Measurements from ENCODE around the gene SCGB3A2.

The SCGB3A2 gene

GRCh38 chr5:147912011-147912410 is 33.5 kb downstream of the SCGB3A2 start:
- Mint-ChIP-seq H3K9me3 (peaks cover 2% of the 10 kb centered on the region), H3K27me3 (no peaks in the 10 kb centered on the region), H3K27ac (no peak overlapping the region), H3K4me3 (no peak overlapping the region), H3K4me1 (no peaks in the 10 kb centered on the region), H3K36me3 (no peaks in the 10 kb centered on the region)
- no peak for ATAC-seq

GRCh38 chr5:147913786-147914185 is 35.3 kb downstream of the SCGB3A2 start:
- no peaks in the 10 kb centered on the region for H3K4me1 Mint-ChIP-seq
- no peak overlapping the region for H3K4me3 Mint-ChIP-seq
- no peaks in the 10 kb centered on the region for H3K36me3 Mint-ChIP-seq
- no peaks in the 10 kb centered on the region for H3K27me3 Mint-ChIP-seq
- H3K9me3 Mint-ChIP-seq, result peaks cover 2% of the 10 kb centered on the region
- ATAC-seq, result no peak
- no peak overlapping the region for H3K27ac Mint-ChIP-seq

- Mint-ChIP-seq H3K4me3 (no peak overlapping the region), H3K27ac (no peak overlapping the region), H3K27me3 (no peaks in the 10 kb centered on the region), H3K9me3 (peaks cover 2% of the 10 kb centered on the region), H3K4me1 (no peaks in the 10 kb centered on the region), H3K36me3 (no peaks in the 10 kb centered on the region)
- no peak for ATAC-seq
These were observed 39.7 kb downstream of the SCGB3A2 start for GRCh38 chr5:147918101-147918685.

- Mint-ChIP-seq H3K27me3 (no peaks in the 10 kb centered on the region), H3K36me3 (no peaks in the 10 kb centered on the region), H3K9me3 (peaks cover 2% of the 10 kb centered on the region), H3K4me3 (no peak overlapping the region), H3K4me1 (no peaks in the 10 kb centered on the region), H3K27ac (no peak overlapping the region)
- no peak for ATAC-seq
These were observed 40.4 kb downstream of the SCGB3A2 start for GRCh38 chr5:147918899-147919298.

GRCh38 chr5:147920420-147921030 is 42.0 kb downstream of the SCGB3A2 start:
- Mint-ChIP-seq H3K4me3 (no peak overlapping the region), H3K27ac (no peak overlapping the region), H3K4me1 (no peaks in the 10 kb centered on the region), H3K36me3 (no peaks in the 10 kb centered on the region), H3K27me3 (no peaks in the 10 kb centered on the region), H3K9me3 (peaks cover 2% of the 10 kb centered on the region)
- ATAC-seq, result no peak

GRCh38 chr5:147921136-147921535 is 42.6 kb downstream of the SCGB3A2 start:
- H3K9me3 Mint-ChIP-seq, result peaks cover 2% of the 10 kb centered on the region
- H3K27me3 Mint-ChIP-seq, result no peaks in the 10 kb centered on the region
- H3K27ac Mint-ChIP-seq, result no peak overlapping the region
- no peak for ATAC-seq
- no peaks in the 10 kb centered on the region for H3K4me1 Mint-ChIP-seq
- H3K36me3 Mint-ChIP-seq, result no peaks in the 10 kb centered on the region
- no peak overlapping the region for H3K4me3 Mint-ChIP-seq

GRCh38 chr5:147925020-147925419 is 46.5 kb downstream of the SCGB3A2 start:
- ATAC-seq, result no peak
- no peak overlapping the region for H3K4me3 Mint-ChIP-seq
- H3K27me3 Mint-ChIP-seq, result no peaks in the 10 kb centered on the region
- no peaks in the 10 kb centered on the region for H3K36me3 Mint-ChIP-seq
- H3K4me1 Mint-ChIP-seq, result no peaks in the 10 kb centered on the region
- peaks cover 4% of the 10 kb centered on the region for H3K9me3 Mint-ChIP-seq
- no peak overlapping the region for H3K27ac Mint-ChIP-seq

GRCh38 chr5:147927901-147928300 is 49.4 kb downstream of the SCGB3A2 start:
- no peak for ATAC-seq
- Mint-ChIP-seq H3K27me3 (no peaks in the 10 kb centered on the region), H3K27ac (no peak overlapping the region), H3K4me3 (no peak overlapping the region), H3K36me3 (no peaks in the 10 kb centered on the region), H3K9me3 (peaks cover 4% of the 10 kb centered on the region), H3K4me1 (no peaks in the 10 kb centered on the region)

GRCh38 chr5:147930769-147931168 is 52.3 kb downstream of the SCGB3A2 start:
- no peak for ATAC-seq
- Mint-ChIP-seq H3K4me1 (no peaks in the 10 kb centered on the region), H3K27me3 (no peaks in the 10 kb centered on the region), H3K36me3 (no peaks in the 10 kb centered on the region), H3K9me3 (peaks cover 4% of the 10 kb centered on the region), H3K4me3 (no peak overlapping the region), H3K27ac (no peak overlapping the region)
